Stimulated activated naive CD8-positive, alpha-beta T cell treated with anti-CD3 and anti-CD28 coated beads, Interleukin-15, Interleukin-2, amounts not matched to agents 100 ng/mL and 50 ng/mL, for 24 hours (primary cell): ENCODE data around the gene FAM53C.
"Not testable (repeated sequence)": the region's sequence is repeated elsewhere in the genome, so short reads cannot be mapped to it uniquely, and the experiment has no call there.

Source experiments
- H3K27ac Mint-ChIP-seq: one replicate; pipeline ENCODE4 v1.8.0; 2021; ENCODE audit warnings: mild to moderate bottlenecking, mixed read lengths
- H3K27me3 Mint-ChIP-seq: one replicate; pipeline ENCODE4 v1.8.0; 2021; ENCODE audit warnings: mixed read lengths
- H3K36me3 Mint-ChIP-seq: one replicate; pipeline ENCODE4 v1.8.0; 2021; ENCODE audit warnings: low read depth, mixed read lengths
- H3K4me1 Mint-ChIP-seq: one replicate; pipeline ENCODE4 v1.8.0; 2021; ENCODE audit warnings: low read depth, mixed read lengths
- H3K4me3 Mint-ChIP-seq: one replicate; pipeline ENCODE4 v1.8.0; 2021; ENCODE audit warnings: mild to moderate bottlenecking, mixed read lengths
- H3K9me3 Mint-ChIP-seq: one replicate; pipeline ENCODE4 v1.8.0; 2021; ENCODE audit warnings: mixed read lengths

Gene FAM53C

GRCh38 chr5:138360941-138361452, 22.9 kb downstream of the FAM53C start:
- Mint-ChIP-seq H3K27me3 (no peaks in the 10 kb centered on the region), H3K4me1 (peaks cover 32% of the 10 kb centered on the region), H3K36me3 (no peaks in the 10 kb centered on the region), H3K4me3 (no peak overlapping the region), H3K27ac (peak overlapping the region; percentile 31), H3K9me3 (no peaks in the 10 kb centered on the region)

- Mint-ChIP-seq H3K4me3 (no peak overlapping the region), H3K27ac (no peak overlapping the region), H3K27me3 (no peaks in the 10 kb centered on the region), H3K4me1 (peaks cover 50% of the 10 kb centered on the region), H3K36me3 (no peaks in the 10 kb centered on the region), H3K9me3 (no peaks in the 10 kb centered on the region)
Observed at GRCh38 chr5:138364576-138364975, 26.5 kb downstream of the FAM53C start.

DNA sequence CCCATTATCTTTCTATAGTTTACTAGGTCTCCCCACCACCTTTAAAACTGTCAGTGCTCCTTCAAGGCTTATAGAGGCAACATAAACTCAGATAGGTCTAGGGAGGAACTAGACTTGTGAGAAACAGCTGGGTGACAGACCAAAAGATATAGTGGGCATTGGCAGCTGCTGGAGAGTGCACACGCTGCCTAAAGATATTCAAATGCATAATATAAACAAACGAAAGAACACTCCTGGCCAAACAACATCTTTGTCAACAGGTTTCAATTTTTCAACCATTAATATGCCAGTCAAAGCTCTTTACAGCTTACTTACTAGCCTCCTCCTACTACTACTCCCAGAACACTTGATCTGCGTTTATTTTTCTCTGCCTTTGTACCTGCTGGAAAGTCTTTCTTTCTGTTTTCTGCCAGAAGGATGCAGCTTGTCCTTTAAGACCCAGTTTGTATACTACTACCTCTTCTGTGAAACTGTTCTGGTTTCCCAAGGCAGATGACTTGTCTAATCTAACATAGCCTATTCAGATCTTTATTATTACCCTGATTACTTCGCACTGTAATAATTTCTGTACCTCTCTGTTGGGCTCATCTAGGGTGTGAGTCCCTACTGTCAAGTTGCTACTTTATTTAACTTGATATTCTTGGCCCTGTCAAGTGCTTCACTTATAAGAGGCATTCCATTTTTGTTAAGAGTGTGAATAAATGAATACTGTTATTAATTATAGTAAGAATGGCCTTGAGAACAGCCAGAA, 28.7 kb downstream of the FAM53C start:
- no peaks in the 10 kb centered on the region for H3K36me3 Mint-ChIP-seq
- H3K4me1 Mint-ChIP-seq, result peaks cover 37% of the 10 kb centered on the region
- no peaks in the 10 kb centered on the region for H3K27me3 Mint-ChIP-seq
- no peak overlapping the region for H3K27ac Mint-ChIP-seq
- no peak overlapping the region for H3K4me3 Mint-ChIP-seq
- H3K9me3 Mint-ChIP-seq, result no peaks in the 10 kb centered on the region

GRCh38 chr5:138369261-138369660, 31.2 kb downstream of the FAM53C start:
- Mint-ChIP-seq H3K36me3 (peaks cover 5% of the 10 kb centered on the region), H3K4me1 (peaks cover 44% of the 10 kb centered on the region), H3K27ac (peak overlapping the region; percentile 2), H3K4me3 (no peak overlapping the region), H3K27me3 (no peaks in the 10 kb centered on the region), H3K9me3 (no peaks in the 10 kb centered on the region)

- Mint-ChIP-seq H3K9me3 (no peaks in the 10 kb centered on the region), H3K27ac (peak overlapping the region; percentile 2), H3K4me1 (peaks cover 44% of the 10 kb centered on the region), H3K36me3 (peaks cover 10% of the 10 kb centered on the region), H3K4me3 (no peak overlapping the region), H3K27me3 (no peaks in the 10 kb centered on the region)
Observed at GRCh38 chr5:138369706-138370105, 31.6 kb downstream of the FAM53C start.

GRCh38 chr5:138370537-138370936, 32.5 kb downstream of the FAM53C start:
- H3K9me3 Mint-ChIP-seq, result no peaks in the 10 kb centered on the region
- H3K27ac Mint-ChIP-seq, result no peak overlapping the region
- H3K36me3 Mint-ChIP-seq, result peaks cover 14% of the 10 kb centered on the region
- H3K27me3 Mint-ChIP-seq, result no peaks in the 10 kb centered on the region
- peaks cover 44% of the 10 kb centered on the region for H3K4me1 Mint-ChIP-seq
- H3K4me3 Mint-ChIP-seq, result no peak overlapping the region

DNA sequence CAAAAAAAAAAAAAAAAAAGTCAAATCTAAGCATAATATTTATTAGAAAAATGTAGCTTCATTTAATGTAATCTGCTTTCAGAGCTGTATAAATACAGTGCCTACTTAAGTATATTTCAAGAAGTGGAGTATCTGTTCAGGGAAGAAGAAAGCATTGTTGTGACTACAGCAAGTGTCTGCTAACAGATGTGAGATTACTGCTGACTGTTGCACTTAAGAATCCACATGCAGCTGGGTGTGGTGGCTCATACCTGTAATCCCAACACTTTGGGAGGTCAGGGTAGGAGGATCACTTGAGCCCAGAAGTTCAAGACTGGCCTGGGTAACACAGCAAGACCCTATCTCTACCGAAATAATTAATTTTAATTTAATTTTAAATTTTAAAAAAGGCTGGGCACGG, 33.4 kb downstream of the FAM53C start:
- Mint-ChIP-seq H3K4me3 (no peak overlapping the region), H3K4me1 (peaks cover 37% of the 10 kb centered on the region), H3K36me3 (peaks cover 18% of the 10 kb centered on the region), H3K27me3 (no peaks in the 10 kb centered on the region), H3K9me3 (no peaks in the 10 kb centered on the region), H3K27ac (no peak overlapping the region)

DNA sequence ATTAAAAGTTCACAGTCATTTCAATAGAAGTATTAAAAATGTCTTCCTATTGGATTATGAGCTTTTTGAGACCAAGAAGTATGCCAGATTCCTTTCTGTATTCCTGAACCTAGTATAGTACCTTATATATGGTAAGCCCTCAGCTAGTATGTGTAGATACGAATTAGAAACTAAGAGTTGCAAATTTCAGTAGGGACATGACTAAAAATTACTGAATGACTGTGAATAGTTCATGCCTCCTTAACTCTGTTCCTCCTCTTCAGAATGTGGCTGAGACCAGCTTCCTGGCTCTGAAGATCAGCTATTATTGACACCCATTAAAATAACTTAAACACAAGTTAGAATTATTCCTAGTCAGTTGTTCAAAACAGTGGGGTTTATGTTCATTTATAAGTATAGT, 34.2 kb downstream of the FAM53C start:
- H3K27ac Mint-ChIP-seq, result no peak overlapping the region
- H3K36me3 Mint-ChIP-seq, result peaks cover 25% of the 10 kb centered on the region
- H3K4me3 Mint-ChIP-seq, result no peak overlapping the region
- H3K9me3 Mint-ChIP-seq, result no peaks in the 10 kb centered on the region
- peaks cover 29% of the 10 kb centered on the region for H3K4me1 Mint-ChIP-seq
- no peaks in the 10 kb centered on the region for H3K27me3 Mint-ChIP-seq

DNA sequence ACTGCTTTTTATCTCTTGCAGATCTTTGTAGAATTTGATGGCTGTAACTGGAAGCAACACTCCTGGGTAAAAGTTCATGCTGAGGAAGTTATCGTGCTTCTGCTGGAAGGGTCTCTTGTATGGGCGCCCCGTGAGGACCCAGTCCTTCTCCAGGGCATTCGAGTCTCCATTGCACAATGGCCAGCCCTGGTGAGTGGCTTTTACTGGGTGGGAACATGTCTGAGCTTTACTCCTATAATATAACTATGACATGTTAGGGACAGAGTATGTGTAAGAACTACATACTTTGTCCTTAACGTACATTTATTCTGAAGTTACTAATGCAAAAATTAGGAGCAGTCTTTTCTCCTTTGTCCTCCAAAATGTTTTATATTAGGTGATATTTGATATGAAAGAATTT, 34.6 kb downstream of the FAM53C start:
- Mint-ChIP-seq H3K36me3 (peaks cover 29% of the 10 kb centered on the region), H3K27me3 (no peaks in the 10 kb centered on the region), H3K27ac (no peak overlapping the region)

DNA sequence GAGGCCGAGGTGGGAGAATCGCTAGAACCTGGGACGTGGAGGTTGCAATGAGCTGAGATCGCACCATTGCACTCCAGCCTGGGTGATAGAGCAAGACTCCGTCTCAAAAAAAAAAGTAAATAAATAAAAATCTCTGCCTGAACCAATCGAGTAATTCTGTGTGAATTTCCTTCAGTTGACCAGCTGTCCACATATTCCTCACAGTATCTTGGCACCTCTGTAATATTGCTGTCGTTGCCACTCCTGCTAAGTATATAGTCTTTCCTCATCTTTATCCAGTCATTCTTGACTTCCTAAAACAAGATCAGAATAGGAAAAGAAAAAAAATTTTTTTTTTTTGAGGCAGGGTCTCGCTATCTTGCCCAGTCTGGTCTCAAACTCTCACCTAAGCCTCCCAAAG, 44.3 kb downstream of the FAM53C start:
- H3K4me3 Mint-ChIP-seq, result no peak overlapping the region
- peaks cover 48% of the 10 kb centered on the region for H3K36me3 Mint-ChIP-seq
- no peaks in the 10 kb centered on the region for H3K4me1 Mint-ChIP-seq
- no peaks in the 10 kb centered on the region for H3K27me3 Mint-ChIP-seq
- no peak overlapping the region for H3K27ac Mint-ChIP-seq
- no peaks in the 10 kb centered on the region for H3K9me3 Mint-ChIP-seq

More for the DNA sequence above, 34.6 kb downstream of the FAM53C start:
- no peaks in the 10 kb centered on the region for H3K9me3 Mint-ChIP-seq
- peaks cover 29% of the 10 kb centered on the region for H3K4me1 Mint-ChIP-seq
- no peak overlapping the region for H3K4me3 Mint-ChIP-seq

DNA sequence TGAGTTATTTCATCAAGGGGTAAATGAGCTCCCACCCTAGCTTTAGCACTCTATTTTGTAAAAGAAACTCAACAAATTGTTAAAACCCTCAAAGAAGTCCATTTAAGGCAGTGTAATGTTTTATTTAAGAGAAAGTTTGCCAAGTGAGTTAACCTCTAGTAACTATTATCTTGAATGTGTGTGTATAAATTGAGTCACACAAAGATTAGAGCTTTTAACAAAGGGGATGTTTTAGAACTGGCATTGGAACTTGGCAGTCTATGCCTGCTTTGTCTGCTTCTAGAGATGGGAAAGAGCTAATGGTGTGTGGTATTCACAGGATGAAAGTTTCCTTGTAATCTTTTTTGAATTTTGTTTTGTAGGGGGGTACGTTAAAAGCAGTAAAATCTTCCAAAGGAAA, 47.6 kb downstream of the FAM53C start:
- Mint-ChIP-seq H3K36me3 (peaks cover 49% of the 10 kb centered on the region), H3K27ac (no peak overlapping the region), H3K4me3 (no peak overlapping the region), H3K9me3 (no peaks in the 10 kb centered on the region), H3K27me3 (no peaks in the 10 kb centered on the region), H3K4me1 (no peaks in the 10 kb centered on the region)

GRCh38 chr5:138386290-138386689, 48.2 kb downstream of the FAM53C start:
- no peaks in the 10 kb centered on the region for H3K27me3 Mint-ChIP-seq
- no peak overlapping the region for H3K4me3 Mint-ChIP-seq
- peaks cover 51% of the 10 kb centered on the region for H3K36me3 Mint-ChIP-seq
- H3K4me1 Mint-ChIP-seq, result no peaks in the 10 kb centered on the region
- H3K27ac Mint-ChIP-seq, result no peak overlapping the region
- no peaks in the 10 kb centered on the region for H3K9me3 Mint-ChIP-seq

DNA sequence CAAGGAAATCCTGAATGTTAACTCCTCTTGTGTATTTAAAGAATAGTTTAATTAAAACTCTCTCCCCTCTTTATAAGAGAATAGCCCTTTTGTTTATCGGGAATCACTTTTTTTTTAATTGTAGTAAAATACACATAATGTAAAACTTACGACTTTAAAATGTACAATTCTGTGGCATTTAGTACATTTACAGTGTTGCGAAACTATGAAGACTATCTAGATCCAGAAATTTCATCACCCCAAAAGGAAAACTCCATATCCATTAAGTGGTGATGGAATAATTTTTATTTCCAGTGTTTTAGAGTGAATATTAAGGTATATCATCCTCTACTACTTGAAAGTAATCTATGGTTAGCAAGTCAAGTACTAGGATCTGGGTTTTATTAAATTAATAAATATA, 51.3 kb downstream of the FAM53C start:
- peaks cover 48% of the 10 kb centered on the region for H3K36me3 Mint-ChIP-seq
- no peaks in the 10 kb centered on the region for H3K27me3 Mint-ChIP-seq
- H3K9me3 Mint-ChIP-seq, result no peaks in the 10 kb centered on the region
- H3K4me3 Mint-ChIP-seq, result no peak overlapping the region
- no peaks in the 10 kb centered on the region for H3K4me1 Mint-ChIP-seq
- no peak overlapping the region for H3K27ac Mint-ChIP-seq

- not testable (repeated sequence) for H3K4me1 Mint-ChIP-seq, H3K27ac Mint-ChIP-seq, H3K4me3 Mint-ChIP-seq, H3K27me3 Mint-ChIP-seq, H3K9me3 Mint-ChIP-seq
- H3K36me3 Mint-ChIP-seq, result peaks cover 54% of the 10 kb centered on the region
Observed at GRCh38 chr5:138389911-138390310, 51.8 kb downstream of the FAM53C start.

- H3K4me1 Mint-ChIP-seq, result no peaks in the 10 kb centered on the region
- H3K27me3 Mint-ChIP-seq, result no peaks in the 10 kb centered on the region
- H3K36me3 Mint-ChIP-seq, result peaks cover 49% of the 10 kb centered on the region
- H3K9me3 Mint-ChIP-seq, result no peaks in the 10 kb centered on the region
- no peak overlapping the region for H3K27ac Mint-ChIP-seq
- no peak overlapping the region for H3K4me3 Mint-ChIP-seq
Observed at GRCh38 chr5:138391859-138392386, 53.9 kb downstream of the FAM53C start.
